Neuronal stem cell (in vitro differentiated cells): ENCODE results near the gene DPM3.

Experiments
- DNase-seq: peaks from one replicate; pipeline ENCODE4 v3.0.0-alpha.2; 2013; ENCODE audit warnings: low spot score
- H2AFZ ChIP-seq: one replicate; pipeline ENCODE4 v1.6.1; 2013; ENCODE audit warnings: mild to moderate bottlenecking, low read length, inconsistent platforms
- H2AK5ac ChIP-seq: 2 replicates; pipeline ENCODE4 v1.6.1; 2013; ENCODE audit warnings: low read depth, mild to moderate bottlenecking, inconsistent platforms, low read length, moderate library complexity, mixed read lengths
- H2BK120ac ChIP-seq: 2 replicates; pipeline ENCODE4 v1.6.1; 2013; ENCODE audit warnings: low read depth, mild to moderate bottlenecking, inconsistent platforms, low read length, moderate library complexity, mixed read lengths
- H2BK12ac ChIP-seq: one replicate; pipeline ENCODE4 v1.6.1; 2013; ENCODE audit warnings: low read length, inconsistent platforms
- H2BK15ac ChIP-seq: 2 replicates; pipeline ENCODE4 v1.6.1; 2013; ENCODE audit warnings: mild to moderate bottlenecking, low read length, inconsistent platforms, mixed read lengths
- H2BK5ac ChIP-seq: one replicate; pipeline ENCODE4 v1.6.1; 2013; ENCODE audit warnings: inconsistent platforms, mild to moderate bottlenecking, low read length, moderate library complexity
- H3K14ac ChIP-seq: one replicate; pipeline ENCODE4 v1.6.1; 2013; ENCODE audit warnings: low read length, inconsistent platforms
- H3K18ac ChIP-seq: 2 replicates; pipeline ENCODE4 v1.6.1; 2013; ENCODE audit warnings: low read length, inconsistent platforms
- H3K23ac ChIP-seq: 2 replicates; pipeline ENCODE4 v1.6.1; 2013; ENCODE audit warnings: low read depth, mild to moderate bottlenecking, mixed read lengths, low read length, inconsistent platforms; ENCODE audit not compliant: poor library complexity
- H3K27ac ChIP-seq: replicated peaks from 3 replicates; pipeline ENCODE4 v1.5.1; 2013; ENCODE audit warnings: low read length, inconsistent platforms
- H3K27me3 ChIP-seq, 3 experiments: 2 replicates each; pipeline ENCODE4 v1.6.1; 2013; ENCODE audit warnings: low read length in 3 of 3, mild to moderate bottlenecking in 2 of 3, inconsistent platforms in 1 of 3, low read depth in 1 of 3, mixed read lengths in 1 of 3, moderate library complexity in 1 of 3; ENCODE audit not compliant: control insufficient read depth in 3 of 3, insufficient read depth in 3 of 3
- H3K36me3 ChIP-seq, 2 donors: replicated peaks in 1 of 2; 2 replicates each; pipeline ENCODE4 v1.6.1; 2013; ENCODE audit warnings: low read length in 2 of 2; ENCODE audit not compliant: control insufficient read depth in 2 of 2, insufficient read depth in 2 of 2
- H3K4ac ChIP-seq: 2 replicates; pipeline ENCODE4 v1.6.1; 2013; ENCODE audit warnings: inconsistent platforms, mild to moderate bottlenecking, low read length, moderate library complexity
- H3K4me1 ChIP-seq, 2 donors: 1 replicate in 1 of 2; 2 replicates in 1 of 2; pipeline ENCODE4 v1.6.1; 2013; ENCODE audit warnings: low read length in 2 of 2, low read depth in 1 of 2; ENCODE audit not compliant: control insufficient read depth in 2 of 2, insufficient read depth in 1 of 2
- H3K4me2 ChIP-seq: one replicate; pipeline ENCODE4 v1.6.1; 2013; ENCODE audit warnings: mild to moderate bottlenecking, low read length, inconsistent platforms; ENCODE audit not compliant: insufficient read depth, poor library complexity, severe bottlenecking
- H3K4me3 ChIP-seq, 2 donors: 2 replicates each; pipeline ENCODE4 v1.5.1; 2013; ENCODE audit warnings: low read length in 2 of 2, mild to moderate bottlenecking in 2 of 2, inconsistent platforms in 1 of 2, moderate library complexity in 1 of 2
- H3K79me1 ChIP-seq: one replicate; pipeline ENCODE4 v1.6.1; 2013; ENCODE audit warnings: low read depth, mild to moderate bottlenecking, inconsistent platforms, low read length, moderate library complexity
- H3K9ac ChIP-seq: one replicate; pipeline ENCODE4 v1.6.1; 2013; ENCODE audit warnings: mild to moderate bottlenecking, low read depth, low read length, inconsistent platforms; ENCODE audit not compliant: poor library complexity
- H3K9me3 ChIP-seq, 2 donors: replicated peaks in 1 of 2; 2 replicates each; pipeline versions ENCODE3 to v1.6.1; 2013; ENCODE audit warnings: low read length in 2 of 2, mild to moderate bottlenecking in 2 of 2, inconsistent platforms in 1 of 2, low read depth in 1 of 2, mixed read lengths in 1 of 2, moderate library complexity in 1 of 2; ENCODE audit not compliant: control insufficient read depth in 2 of 2, insufficient read depth in 1 of 2
- H4K8ac ChIP-seq: one replicate; pipeline ENCODE4 v1.6.1; 2013; ENCODE audit warnings: low read depth, mild to moderate bottlenecking, inconsistent platforms, low read length, moderate library complexity
- H4K91ac ChIP-seq: one replicate; pipeline ENCODE4 v1.6.1; 2013; ENCODE audit warnings: low read length, low read depth, mild to moderate bottlenecking, inconsistent platforms; ENCODE audit not compliant: poor library complexity
- WGBS, 2 donors: extraction: QIAGEN DNeasy Blood & Tissue Kit; methylation state at CpG; one replicate each; pipeline ENCODE4 v1.1.7; 2013; ENCODE audit warnings: missing lambda C conversion rate in 2 of 2, mixed read lengths in 1 of 2; ENCODE audit not compliant: insufficient read length in 2 of 2, insufficient replicate concordance in 1 of 2; ENCODE audit errors: extremely low coverage in 2 of 2; 5-methylcytosine and 5-hydroxymethylcytosine counted together

DPM3 gene

GRCh38 chr1:155137154-155137949, 3.0 kb downstream of the DPM3 start:
- Histone ChIP-seq H3K9ac (peak overlapping the region; percentile 76), H3K27me3 (peaks cover 0 to 3% (median 0%) of the 10 kb centered on the region in 3 experiments), H3K79me1 (peaks cover 4% of the 10 kb centered on the region), H3K4me1 (peaks cover 7 to 12% of the 10 kb centered on the region in 2 donors), H3K14ac (no peak overlapping the region), H4K91ac (peak overlapping the region; percentile 19), H2BK12ac (no peak overlapping the region), H2BK5ac (no peak overlapping the region), H3K4ac (no peak overlapping the region), H3K9me3 (no peaks in the 10 kb centered on the region), H3K23ac (no peak overlapping the region), H3K4me3 (peak overlapping the region; percentile 19 to 72), H2BK120ac (no peak overlapping the region), H3K27ac (peak overlapping the region; percentile 57), H3K4me2 (peak overlapping the region; percentile 66), H3K18ac (peak overlapping the region; percentile 23), H2AFZ (no peak overlapping the region), H3K36me3 (peaks cover 9 to 17% of the 10 kb centered on the region in 2 donors), H2AK5ac (no peak overlapping the region), H4K8ac (no peak overlapping the region), H2BK15ac (no peak overlapping the region)
- DNase-seq, result no peak
- no CpG with 5 or more reads among the region's 6 CpGs for WGBS, 2 donors

DNA sequence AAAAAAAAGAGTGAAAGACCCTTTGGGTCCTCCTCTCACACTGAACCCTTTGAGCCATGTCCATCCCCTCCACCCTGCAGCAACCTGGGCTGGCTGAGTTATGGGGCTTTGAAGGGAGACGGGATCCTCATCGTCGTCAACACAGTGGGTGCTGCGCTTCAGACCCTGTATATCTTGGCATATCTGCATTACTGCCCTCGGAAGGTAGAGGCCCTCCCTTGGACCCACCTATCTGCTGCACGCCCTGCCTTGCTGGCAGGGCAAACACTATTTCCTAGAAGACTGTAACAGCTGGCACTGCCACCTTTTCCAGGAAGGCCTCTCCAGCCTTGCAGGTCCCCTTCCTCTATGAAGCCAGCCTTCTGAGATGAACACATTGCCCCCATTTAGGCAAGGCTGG, 3.6 kb downstream of the DPM3 start:
- Histone ChIP-seq H2BK12ac (no peak overlapping the region), H3K4me2 (peak overlapping the region; percentile 66), H3K23ac (peak overlapping the region; percentile 53), H3K9me3 (no peaks in the 10 kb centered on the region), H4K8ac (peak overlapping the region; percentile 95), H3K36me3 (peaks cover 9 to 17% of the 10 kb centered on the region in 2 donors), H3K79me1 (peaks cover 4% of the 10 kb centered on the region), H3K27ac (peak overlapping the region; percentile 57), H3K4me3 (peak overlapping the region; percentile 19 to 72), H3K18ac (peak overlapping the region; percentile 23), H3K14ac (no peak overlapping the region), H2BK15ac (no peak overlapping the region), H2AFZ (no peak overlapping the region), H3K4me1 (peaks cover 7 to 12% of the 10 kb centered on the region in 2 donors), H2AK5ac (peak overlapping the region; percentile 72), H4K91ac (peak overlapping the region; percentile 19), H2BK5ac (no peak overlapping the region), H3K4ac (no peak overlapping the region), H3K9ac (peak overlapping the region; percentile 76), H3K27me3 (peaks cover 0 to 3% (median 0%) of the 10 kb centered on the region in 3 experiments), H2BK120ac (no peak overlapping the region)
- DNase-seq, result no peak
- WGBS, 2 donors, result no CpG with 5 or more reads among the region's 6 CpGs

DNA sequence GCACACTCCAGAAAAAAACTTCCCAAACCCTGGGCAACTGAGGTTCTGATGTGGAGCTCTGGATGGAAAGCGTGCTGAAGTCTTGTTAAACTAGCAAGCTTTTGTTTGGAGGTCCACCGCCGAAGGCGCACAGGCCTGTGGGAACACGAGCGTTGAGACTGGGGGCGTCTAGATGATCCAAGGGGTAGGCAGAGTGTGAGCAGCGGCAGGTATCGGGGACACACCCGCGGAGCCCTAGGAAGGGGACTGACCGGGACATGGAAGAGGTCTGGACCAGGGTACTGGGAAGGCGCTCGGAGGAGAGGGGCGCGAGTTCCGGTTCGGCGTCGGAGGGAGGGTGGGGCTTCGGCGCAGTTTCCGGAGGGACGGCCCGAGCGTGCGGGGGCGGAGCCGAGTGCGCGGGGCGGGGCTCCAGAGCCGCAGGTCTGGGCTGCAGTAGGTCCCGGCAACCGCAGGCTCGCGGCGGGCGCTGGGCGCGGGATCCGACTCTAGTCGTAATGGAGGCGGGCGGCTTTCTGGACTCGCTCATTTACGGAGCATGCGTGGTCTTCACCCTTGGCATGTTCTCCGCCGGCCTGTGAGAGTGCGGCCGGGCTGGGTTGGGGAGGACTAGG, 4.8 kb downstream of the DPM3 start, which contains the start of gene SLC50A1:
TSS of gene SLC50A1 (plus strand) at position 438 of the 614 bp plus-strand sequence. CDS start at position 498, 60 bp downstream.
- Histone ChIP-seq H3K4ac (peak within 1 kb of the TSS; percentile 84), H3K4me3 (peak within 1 kb of the TSS; percentile 98 to 99), H2AFZ (peak within 1 kb of the TSS; percentile 99), H3K9me3 (peaks cover 0 to 2% of the 10 kb centered on the region in 2 donors), H4K8ac (peak within 1 kb of the TSS; percentile 95), H3K27ac (peak within 1 kb of the TSS; percentile 100), H4K91ac (no peak within 1 kb of the TSS), H3K36me3 (peaks cover 12 to 17% of the 10 kb centered on the region in 2 donors), H2AK5ac (peak within 1 kb of the TSS; percentile 72), H3K79me1 (peaks cover 4% of the 10 kb centered on the region), H3K27me3 (peaks cover 0 to 4% (median 0%) of the 10 kb centered on the region in 3 experiments), H3K18ac (peak within 1 kb of the TSS; percentile 99), H3K4me2 (peak within 1 kb of the TSS; percentile 82), H3K4me1 (peaks cover 9 to 11% of the 10 kb centered on the region in 2 donors), H3K23ac (peak within 1 kb of the TSS; percentile 85), H2BK120ac (peak within 1 kb of the TSS; percentile 3), H3K14ac (peak within 1 kb of the TSS; percentile 95), H2BK15ac (peak within 1 kb of the TSS; percentile 21), H2BK12ac (no peak within 1 kb of the TSS), H3K9ac (peak within 1 kb of the TSS; percentile 96), H2BK5ac (peak within 1 kb of the TSS; percentile 94)
- WGBS, 2 donors, result no CpG with 5 or more reads among the region's 52 CpGs
- peak; percentile 94 for DNase-seq
